ENCODE results near the gene RMDN3.

The RMDN3 gene, protein sequence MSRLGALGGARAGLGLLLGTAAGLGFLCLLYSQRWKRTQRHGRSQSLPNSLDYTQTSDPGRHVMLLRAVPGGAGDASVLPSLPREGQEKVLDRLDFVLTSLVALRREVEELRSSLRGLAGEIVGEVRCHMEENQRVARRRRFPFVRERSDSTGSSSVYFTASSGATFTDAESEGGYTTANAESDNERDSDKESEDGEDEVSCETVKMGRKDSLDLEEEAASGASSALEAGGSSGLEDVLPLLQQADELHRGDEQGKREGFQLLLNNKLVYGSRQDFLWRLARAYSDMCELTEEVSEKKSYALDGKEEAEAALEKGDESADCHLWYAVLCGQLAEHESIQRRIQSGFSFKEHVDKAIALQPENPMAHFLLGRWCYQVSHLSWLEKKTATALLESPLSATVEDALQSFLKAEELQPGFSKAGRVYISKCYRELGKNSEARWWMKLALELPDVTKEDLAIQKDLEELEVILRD
- long read RNA-seq, transcript RMDN3-202 (13 exons, 2,251 nt): major isoform, 97 of 146 reads
- long read RNA-seq, partial matches to known transcripts: 7 of 146 reads
- long read RNA-seq, other reads (novel, unspliced or antisense): 40 of 146 reads

DNA sequence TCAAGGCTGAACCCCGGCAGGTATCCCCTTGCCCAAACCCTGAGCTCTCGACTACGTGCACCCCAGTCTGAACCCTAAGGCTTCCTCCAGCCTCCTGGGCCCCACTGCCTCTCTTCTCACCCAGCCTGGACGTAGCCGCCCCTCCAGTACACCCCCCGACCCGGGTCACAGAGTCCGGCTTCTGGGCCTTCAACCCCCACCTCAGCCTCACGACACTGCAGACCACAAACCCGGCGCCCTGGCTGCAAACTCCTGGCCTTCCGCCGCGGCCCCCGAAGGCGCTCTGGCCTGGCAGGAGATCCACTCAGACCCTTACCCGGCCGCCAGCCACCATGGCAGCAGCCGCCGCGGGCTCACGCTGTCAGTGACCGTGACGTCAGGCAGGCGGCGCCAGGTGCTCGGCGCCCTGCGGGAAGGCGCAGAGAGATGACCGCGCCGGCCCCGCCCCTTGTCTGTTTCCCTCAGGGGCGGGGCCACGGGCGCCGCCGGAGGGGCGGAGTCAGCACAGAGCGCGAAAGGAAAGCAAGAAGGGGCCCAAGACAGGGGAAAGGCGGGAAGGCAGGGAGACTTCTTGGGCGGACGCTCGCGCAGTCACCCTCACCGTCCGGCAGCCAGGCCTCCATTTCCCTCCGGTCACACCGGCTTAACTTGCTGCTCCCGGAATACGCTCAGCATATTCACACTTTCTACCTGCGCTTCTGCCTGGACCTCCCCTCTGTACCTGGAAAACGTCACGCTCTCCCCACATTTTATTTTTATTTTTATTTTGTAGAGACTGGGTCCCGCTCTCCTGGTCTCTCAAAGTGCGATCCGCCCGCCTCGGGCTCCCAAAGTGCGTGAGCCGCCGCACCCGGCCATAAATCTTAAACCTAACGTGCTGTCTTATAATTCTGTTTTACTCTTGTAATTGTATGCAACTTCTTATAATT, at the start of gene RMDN3:
RMDN3 (minus strand) TSS at position 372 of the 929 bp plus-strand sequence. CDS start 471 bp downstream, outside the sequence.
- no peak for TF ChIP-seq SPI1 (IDR thresholded peaks at IDR 0.05; ENCODE audit: borderline replicate concordance, low read depth)
- TF ChIP-seq, protein P1, sequence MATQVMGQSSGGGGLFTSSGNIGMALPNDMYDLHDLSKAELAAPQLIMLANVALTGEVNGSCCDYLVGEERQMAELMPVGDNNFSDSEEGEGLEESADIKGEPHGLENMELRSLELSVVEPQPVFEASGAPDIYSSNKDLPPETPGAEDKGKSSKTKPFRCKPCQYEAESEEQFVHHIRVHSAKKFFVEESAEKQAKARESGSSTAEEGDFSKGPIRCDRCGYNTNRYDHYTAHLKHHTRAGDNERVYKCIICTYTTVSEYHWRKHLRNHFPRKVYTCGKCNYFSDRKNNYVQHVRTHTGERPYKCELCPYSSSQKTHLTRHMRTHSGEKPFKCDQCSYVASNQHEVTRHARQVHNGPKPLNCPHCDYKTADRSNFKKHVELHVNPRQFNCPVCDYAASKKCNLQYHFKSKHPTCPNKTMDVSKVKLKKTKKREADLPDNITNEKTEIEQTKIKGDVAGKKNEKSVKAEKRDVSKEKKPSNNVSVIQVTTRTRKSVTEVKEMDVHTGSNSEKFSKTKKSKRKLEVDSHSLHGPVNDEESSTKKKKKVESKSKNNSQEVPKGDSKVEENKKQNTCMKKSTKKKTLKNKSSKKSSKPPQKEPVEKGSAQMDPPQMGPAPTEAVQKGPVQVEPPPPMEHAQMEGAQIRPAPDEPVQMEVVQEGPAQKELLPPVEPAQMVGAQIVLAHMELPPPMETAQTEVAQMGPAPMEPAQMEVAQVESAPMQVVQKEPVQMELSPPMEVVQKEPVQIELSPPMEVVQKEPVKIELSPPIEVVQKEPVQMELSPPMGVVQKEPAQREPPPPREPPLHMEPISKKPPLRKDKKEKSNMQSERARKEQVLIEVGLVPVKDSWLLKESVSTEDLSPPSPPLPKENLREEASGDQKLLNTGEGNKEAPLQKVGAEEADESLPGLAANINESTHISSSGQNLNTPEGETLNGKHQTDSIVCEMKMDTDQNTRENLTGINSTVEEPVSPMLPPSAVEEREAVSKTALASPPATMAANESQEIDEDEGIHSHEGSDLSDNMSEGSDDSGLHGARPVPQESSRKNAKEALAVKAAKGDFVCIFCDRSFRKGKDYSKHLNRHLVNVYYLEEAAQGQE (IDR thresholded peaks at IDR 0.05; ENCODE audit: insufficient replicate concordance, low read depth): peak; percentile 61
- no peak for TF ChIP-seq GABPA (IDR thresholded peaks at IDR 0.05; ENCODE audit: low read depth)
- TF ChIP-seq POLR2AphosphoS5 (IDR thresholded peaks at IDR 0.05; ENCODE audit: low read depth): peak; percentile 94
- peak within 1 kb of the TSS; percentile 94 for H3K27ac ChIP-seq (replicated peaks)
- no peaks in the 10 kb centered on the region for H3K27me3 ChIP-seq (ENCODE audit: insufficient read depth, poor library complexity, severe bottlenecking)
- DNase-seq (ENCODE audit: low read depth in 1 of 2, low spot score in 1 of 2): peak; percentile 86 to 93
- H3K4me3 ChIP-seq (replicated peaks; ENCODE audit: insufficient read depth, low read length): peak within 1 kb of the TSS; percentile 100

DNA sequence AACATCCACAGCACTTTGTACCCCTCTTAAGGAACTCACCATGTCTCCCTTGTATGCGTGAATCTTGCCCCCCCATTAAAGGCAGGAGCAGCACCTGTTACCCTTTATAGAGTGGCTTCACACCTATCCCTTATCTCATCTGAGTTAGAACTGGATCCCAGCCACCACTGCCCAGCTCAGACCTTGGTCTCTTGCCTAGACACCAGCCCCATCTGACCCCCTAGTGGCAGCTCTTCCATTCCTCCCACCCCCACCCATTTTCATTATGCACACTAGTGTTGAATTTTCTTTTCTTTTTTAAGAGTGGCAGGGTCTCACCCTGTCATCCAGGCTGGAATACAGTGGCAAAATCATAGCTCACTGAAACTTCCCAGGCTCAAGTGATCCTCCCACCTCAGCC, 48.6 kb upstream of the RMDN3 start:
- TF ChIP-seq, protein P1 (IDR thresholded peaks at IDR 0.05; ENCODE audit: insufficient replicate concordance, low read depth): no peak
- TF ChIP-seq GABPA (IDR thresholded peaks at IDR 0.05; ENCODE audit: low read depth) (no peak), POLR2AphosphoS5 (IDR thresholded peaks at IDR 0.05; ENCODE audit: low read depth) (no peak), SPI1 (IDR thresholded peaks at IDR 0.05; ENCODE audit: borderline replicate concordance, low read depth) (no peak)
- TF ChIP-seq, protein P2, sequence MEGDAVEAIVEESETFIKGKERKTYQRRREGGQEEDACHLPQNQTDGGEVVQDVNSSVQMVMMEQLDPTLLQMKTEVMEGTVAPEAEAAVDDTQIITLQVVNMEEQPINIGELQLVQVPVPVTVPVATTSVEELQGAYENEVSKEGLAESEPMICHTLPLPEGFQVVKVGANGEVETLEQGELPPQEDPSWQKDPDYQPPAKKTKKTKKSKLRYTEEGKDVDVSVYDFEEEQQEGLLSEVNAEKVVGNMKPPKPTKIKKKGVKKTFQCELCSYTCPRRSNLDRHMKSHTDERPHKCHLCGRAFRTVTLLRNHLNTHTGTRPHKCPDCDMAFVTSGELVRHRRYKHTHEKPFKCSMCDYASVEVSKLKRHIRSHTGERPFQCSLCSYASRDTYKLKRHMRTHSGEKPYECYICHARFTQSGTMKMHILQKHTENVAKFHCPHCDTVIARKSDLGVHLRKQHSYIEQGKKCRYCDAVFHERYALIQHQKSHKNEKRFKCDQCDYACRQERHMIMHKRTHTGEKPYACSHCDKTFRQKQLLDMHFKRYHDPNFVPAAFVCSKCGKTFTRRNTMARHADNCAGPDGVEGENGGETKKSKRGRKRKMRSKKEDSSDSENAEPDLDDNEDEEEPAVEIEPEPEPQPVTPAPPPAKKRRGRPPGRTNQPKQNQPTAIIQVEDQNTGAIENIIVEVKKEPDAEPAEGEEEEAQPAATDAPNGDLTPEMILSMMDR (IDR thresholded peaks at IDR 0.05; ENCODE audit: insufficient read depth, low read length): no peak
- Histone ChIP-seq H3K27ac (replicated peaks) (no peak overlapping the region), H3K4me3 (replicated peaks; ENCODE audit: insufficient read depth, low read length) (no peak overlapping the region)

DNA sequence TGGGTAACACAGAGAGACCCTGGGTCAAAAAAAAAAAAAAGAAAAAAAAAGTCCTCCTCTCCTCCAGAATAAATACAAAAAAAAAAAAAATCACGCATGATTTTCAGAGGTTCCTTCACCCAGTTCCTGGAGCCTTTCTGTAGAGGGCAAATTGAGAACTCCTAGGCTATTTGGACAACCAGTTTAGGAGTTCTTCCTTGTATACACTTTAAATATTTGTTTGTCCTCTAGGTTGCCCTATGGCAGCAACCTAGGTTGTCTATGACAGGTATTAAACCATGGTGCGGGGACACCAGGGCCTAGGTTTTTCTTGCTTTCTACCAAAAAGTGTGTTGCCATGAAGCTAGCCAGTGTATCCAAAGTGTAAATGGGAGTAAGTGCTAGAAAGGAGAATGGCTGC, 48.0 kb upstream of the RMDN3 start:
- Histone ChIP-seq H3K4me3 (replicated peaks; ENCODE audit: insufficient read depth, low read length) (no peak overlapping the region), H3K27ac (replicated peaks) (no peak overlapping the region), H3K27me3 (ENCODE audit: insufficient read depth, poor library complexity, severe bottlenecking) (no peaks in the 10 kb centered on the region)
- no peak for DNase-seq (ENCODE audit: low read depth in 1 of 2, low spot score in 1 of 2)
- TF ChIP-seq GABPA (IDR thresholded peaks at IDR 0.05; ENCODE audit: low read depth): no peak
- TF ChIP-seq, protein P1 (IDR thresholded peaks at IDR 0.05; ENCODE audit: insufficient replicate concordance, low read depth): no peak

More for the DNA sequence above, 48.6 kb upstream of the RMDN3 start:
- H3K27me3 ChIP-seq (ENCODE audit: insufficient read depth, poor library complexity, severe bottlenecking): no peaks in the 10 kb centered on the region
- no peak for DNase-seq (ENCODE audit: low read depth in 1 of 2, low spot score in 1 of 2)
